K562 (cell line): ENCODE data around the gene TMEM129. TPM values are rescaled to one million over a fixed set of nuclear protein-coding genes. Genes with fewer than 3 reads are reported as not detected.

Experiments
- CBX5 ChIP-seq: IDR thresholded peaks from 2 replicates; pipeline ENCODE4 v1.6.1; 2014; ENCODE audit warnings: low read depth, borderline replicate concordance
- CXXC5 ChIP-seq: fragments of 250-450 bp; sonication (Bioruptor Pico); IDR thresholded peaks from 2 replicates; pipeline ENCODE4 v1.8.0; 2022; ENCODE audit warnings: inconsistent platforms, mild to moderate bottlenecking, moderate library complexity
- EHMT2 ChIP-seq: fragments of 450-650 bp; IDR thresholded peaks from 2 replicates; pipeline ENCODE4 v1.6.1; 2018; ENCODE audit warnings: antibody characterized with exemption
- ELF1 ChIP-seq: fragments of 200-800 bp; sonication (Bioruptor generic); IDR thresholded peaks from 2 replicates; pipeline ENCODE4 v1.6.1; 2016; ENCODE audit warnings: missing genetic modification characterization, missing compliant biosample characterization
- ERF ChIP-seq: fragments of 450-650 bp; formaldehyde crosslinking; IDR thresholded peaks from 2 replicates; pipeline ENCODE4 v1.4.0; 2020; ENCODE audit warnings: mild to moderate bottlenecking, mixed read lengths
- EWSR1 ChIP-seq: fragments of 450-650 bp; IDR thresholded peaks from 2 replicates; pipeline ENCODE4 v1.6.1; 2018; ENCODE audit warnings: borderline replicate concordance, mild to moderate bottlenecking, low read depth, moderate library complexity; ENCODE audit not compliant: partially characterized antibody
- MAFF ChIP-seq: IDR thresholded peaks from 2 replicates; pipeline ENCODE4 v1.6.1; 2012; ENCODE audit warnings: low read length, improper control_type of control experiment
- ZNF12 ChIP-seq: sonication (generic); formaldehyde crosslinking; IDR thresholded peaks from 2 replicates; pipeline ENCODE4 v1.4.0; 2020; ENCODE audit warnings: mild to moderate bottlenecking, missing genetic modification reagents
- ZNF146 ChIP-seq: IDR thresholded peaks from one replicate; pipeline ENCODE4 v1.6.1; 2018; ENCODE audit warnings: missing compliant biosample characterization; ENCODE audit not compliant: unreplicated experiment
- ZNF263 ChIP-seq: sonication (generic); formaldehyde crosslinking; IDR thresholded peaks from 2 replicates; pipeline ENCODE4 v1.8.0; 2022; ENCODE audit warnings: mild to moderate bottlenecking, missing genetic modification reagents, borderline replicate concordance
- ZNF584 ChIP-seq: fragments of 200-800 bp; sonication (Bioruptor generic); IDR thresholded peaks from 2 replicates; pipeline ENCODE4 v1.6.1; 2016; ENCODE audit warnings: low read depth, mild to moderate bottlenecking, missing genetic modification characterization, missing compliant biosample characterization
- polyA plus RNA-seq, 8 experiments: library from polyadenylated mRNA; depleted of rRNA in 4 of 8; stranded (reverse) in 5 of 8; unstranded in 3 of 8; fragments of >200 nt; fragmentation: Nextera tagmentation in 2 of 8; fragmentation: Illumina TruSeq in 1 of 8; extraction: Ambion mirVana in 2 of 8; extraction: Trizol in 1 of 8; gene quantifications; 2 replicates each; pipeline versions ENCODE4 v1.2.1 to v1.2.3, GENCODE V29; 2011 to 2014; ENCODE audit warnings: inconsistent platforms in 1 of 8, missing spikeins in 1 of 8
- total RNA-seq, 7 experiments: library from RNA; depleted of rRNA in 6 of 7; stranded (reverse); fragments of >200 nt in 6 of 7; fragmentation: Illumina TruSeq in 2 of 7; extraction: Trizol in 2 of 7; gene quantifications; 2 replicates each; pipeline versions ENCODE4 v1.2.1 to v1.2.3, GENCODE V29; 2011 to 2021; ENCODE audit warnings: low replicate concordance in 1 of 7
- TF ChIP-seq, protein P1 (sequence below), 2 experiments: fragments of 450-650 bp; formaldehyde crosslinking in 1 of 2; IDR thresholded peaks; 2 replicates each; pipeline versions ENCODE4 v1.4.0 to v1.6.1; 2014 to 2020; ENCODE audit warnings: mild to moderate bottlenecking in 2 of 2, borderline replicate concordance in 1 of 2, low read depth in 1 of 2
- TF ChIP-seq, protein P2 (sequence below): IDR thresholded peaks from 2 replicates; pipeline ENCODE4 v1.6.1; 2011; ENCODE audit warnings: borderline replicate concordance, low read depth, mild to moderate bottlenecking, moderate library complexity, low read length; ENCODE audit not compliant: insufficient read depth, poor library complexity, severe bottlenecking
- TF ChIP-seq, protein P3 (sequence below), 2 experiments: fragments of 450-650 bp; IDR thresholded peaks; 2 replicates each; pipeline ENCODE4 v1.6.1; 2016

Gene TMEM129
- total and polyA plus RNA-seq, 9 of the 15 experiments (the other 6 are each of a cell fraction or from before 2014, with no cell fraction given) = 0.34 to 47.2 (median 18.8) TPM

DNA sequence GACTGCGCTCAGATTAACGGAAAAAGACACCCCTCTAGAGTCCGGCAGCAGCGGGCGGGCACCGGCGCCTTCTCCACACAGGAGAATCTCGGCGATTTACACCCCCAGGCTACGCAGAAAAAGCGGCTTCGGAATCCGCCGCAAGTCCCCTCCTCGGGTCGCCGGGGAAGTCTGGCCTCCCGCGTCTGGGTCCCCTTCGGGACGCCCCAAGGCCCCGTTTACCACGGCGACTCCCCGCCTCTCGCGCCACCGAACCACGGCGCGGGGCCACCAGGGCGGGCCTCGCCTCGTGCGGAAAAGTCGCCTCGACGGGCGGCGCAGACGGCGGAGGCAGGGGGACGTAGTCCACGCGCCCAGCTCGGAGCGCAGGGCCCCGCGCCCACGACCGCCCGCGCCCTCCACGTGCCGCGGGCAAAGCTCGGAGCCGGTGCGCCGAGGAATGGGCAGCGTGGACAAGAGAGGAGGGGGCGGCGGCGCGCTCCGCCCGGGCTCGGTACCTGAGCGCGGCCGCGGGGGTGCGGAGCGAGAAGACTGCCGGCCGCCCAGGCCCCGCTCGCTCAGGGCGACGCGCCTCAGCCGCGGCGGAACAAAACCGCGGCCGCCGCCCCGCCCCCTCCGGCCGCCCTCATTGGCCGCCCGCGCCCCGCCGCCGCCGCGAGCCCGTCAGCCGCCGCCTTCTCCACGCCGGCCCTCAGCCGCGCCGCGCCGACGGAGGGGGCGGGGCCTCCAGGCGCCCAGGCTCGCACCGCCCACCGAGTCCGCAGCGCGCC, 37.2 kb downstream of the TMEM129 start, which contains the start of gene FAM53A (continued):
- TF ChIP-seq, protein P1, sequence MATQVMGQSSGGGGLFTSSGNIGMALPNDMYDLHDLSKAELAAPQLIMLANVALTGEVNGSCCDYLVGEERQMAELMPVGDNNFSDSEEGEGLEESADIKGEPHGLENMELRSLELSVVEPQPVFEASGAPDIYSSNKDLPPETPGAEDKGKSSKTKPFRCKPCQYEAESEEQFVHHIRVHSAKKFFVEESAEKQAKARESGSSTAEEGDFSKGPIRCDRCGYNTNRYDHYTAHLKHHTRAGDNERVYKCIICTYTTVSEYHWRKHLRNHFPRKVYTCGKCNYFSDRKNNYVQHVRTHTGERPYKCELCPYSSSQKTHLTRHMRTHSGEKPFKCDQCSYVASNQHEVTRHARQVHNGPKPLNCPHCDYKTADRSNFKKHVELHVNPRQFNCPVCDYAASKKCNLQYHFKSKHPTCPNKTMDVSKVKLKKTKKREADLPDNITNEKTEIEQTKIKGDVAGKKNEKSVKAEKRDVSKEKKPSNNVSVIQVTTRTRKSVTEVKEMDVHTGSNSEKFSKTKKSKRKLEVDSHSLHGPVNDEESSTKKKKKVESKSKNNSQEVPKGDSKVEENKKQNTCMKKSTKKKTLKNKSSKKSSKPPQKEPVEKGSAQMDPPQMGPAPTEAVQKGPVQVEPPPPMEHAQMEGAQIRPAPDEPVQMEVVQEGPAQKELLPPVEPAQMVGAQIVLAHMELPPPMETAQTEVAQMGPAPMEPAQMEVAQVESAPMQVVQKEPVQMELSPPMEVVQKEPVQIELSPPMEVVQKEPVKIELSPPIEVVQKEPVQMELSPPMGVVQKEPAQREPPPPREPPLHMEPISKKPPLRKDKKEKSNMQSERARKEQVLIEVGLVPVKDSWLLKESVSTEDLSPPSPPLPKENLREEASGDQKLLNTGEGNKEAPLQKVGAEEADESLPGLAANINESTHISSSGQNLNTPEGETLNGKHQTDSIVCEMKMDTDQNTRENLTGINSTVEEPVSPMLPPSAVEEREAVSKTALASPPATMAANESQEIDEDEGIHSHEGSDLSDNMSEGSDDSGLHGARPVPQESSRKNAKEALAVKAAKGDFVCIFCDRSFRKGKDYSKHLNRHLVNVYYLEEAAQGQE (IDR thresholded peaks at IDR 0.05; ENCODE audit: borderline replicate concordance) = no peak
- TF ChIP-seq, protein P1 (CRISPR knock-in tag; IDR thresholded peaks at IDR 0.05; ENCODE audit: low read depth) = 0 out of 2 replicates have a peak, but pooled peaks have one; percentile 62
- TF ChIP-seq ZNF12 (CRISPR knock-in tag) (no peak), CBX5 (no peak), EHMT2 (no peak), ZNF584 (CRISPR knock-in tag) (no peak), CXXC5 (CRISPR knock-in tag) (peak; percentile 92), ELF1 (tag) (no peak), ERF (CRISPR knock-in tag) (0 out of 2 replicates have a peak, but pooled peaks have one; percentile 54), MAFF (no peak), ZNF263 (peak; percentile 64; the same call in 1 of the 2 replicates), EWSR1 (no peak), ZNF146 (CRISPR knock-in tag) (no peak)
- TF ChIP-seq, protein P2, sequence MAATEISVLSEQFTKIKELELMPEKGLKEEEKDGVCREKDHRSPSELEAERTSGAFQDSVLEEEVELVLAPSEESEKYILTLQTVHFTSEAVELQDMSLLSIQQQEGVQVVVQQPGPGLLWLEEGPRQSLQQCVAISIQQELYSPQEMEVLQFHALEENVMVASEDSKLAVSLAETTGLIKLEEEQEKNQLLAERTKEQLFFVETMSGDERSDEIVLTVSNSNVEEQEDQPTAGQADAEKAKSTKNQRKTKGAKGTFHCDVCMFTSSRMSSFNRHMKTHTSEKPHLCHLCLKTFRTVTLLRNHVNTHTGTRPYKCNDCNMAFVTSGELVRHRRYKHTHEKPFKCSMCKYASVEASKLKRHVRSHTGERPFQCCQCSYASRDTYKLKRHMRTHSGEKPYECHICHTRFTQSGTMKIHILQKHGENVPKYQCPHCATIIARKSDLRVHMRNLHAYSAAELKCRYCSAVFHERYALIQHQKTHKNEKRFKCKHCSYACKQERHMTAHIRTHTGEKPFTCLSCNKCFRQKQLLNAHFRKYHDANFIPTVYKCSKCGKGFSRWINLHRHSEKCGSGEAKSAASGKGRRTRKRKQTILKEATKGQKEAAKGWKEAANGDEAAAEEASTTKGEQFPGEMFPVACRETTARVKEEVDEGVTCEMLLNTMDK = peak; percentile 48
- TF ChIP-seq, protein P3, sequence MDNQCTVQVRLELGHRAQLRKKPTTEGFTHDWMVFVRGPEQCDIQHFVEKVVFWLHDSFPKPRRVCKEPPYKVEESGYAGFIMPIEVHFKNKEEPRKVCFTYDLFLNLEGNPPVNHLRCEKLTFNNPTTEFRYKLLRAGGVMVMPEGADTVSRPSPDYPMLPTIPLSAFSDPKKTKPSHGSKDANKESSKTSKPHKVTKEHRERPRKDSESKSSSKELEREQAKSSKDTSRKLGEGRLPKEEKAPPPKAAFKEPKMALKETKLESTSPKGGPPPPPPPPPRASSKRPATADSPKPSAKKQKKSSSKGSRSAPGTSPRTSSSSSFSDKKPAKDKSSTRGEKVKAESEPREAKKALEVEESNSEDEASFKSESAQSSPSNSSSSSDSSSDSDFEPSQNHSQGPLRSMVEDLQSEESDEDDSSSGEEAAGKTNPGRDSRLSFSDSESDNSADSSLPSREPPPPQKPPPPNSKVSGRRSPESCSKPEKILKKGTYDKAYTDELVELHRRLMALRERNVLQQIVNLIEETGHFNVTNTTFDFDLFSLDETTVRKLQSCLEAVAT (IDR thresholded peaks at IDR 0.05) = no peak
